GM21786 (cell line): ENCODE measurements around the gene AMER2.

Experiments
- ATAC-seq: cut with Tn5 transposase; IDR thresholded peaks from one replicate; pipeline ENCODE4 v1.9.1; 2021; ENCODE audit not compliant: unreplicated experiment

Gene AMER2

DNA sequence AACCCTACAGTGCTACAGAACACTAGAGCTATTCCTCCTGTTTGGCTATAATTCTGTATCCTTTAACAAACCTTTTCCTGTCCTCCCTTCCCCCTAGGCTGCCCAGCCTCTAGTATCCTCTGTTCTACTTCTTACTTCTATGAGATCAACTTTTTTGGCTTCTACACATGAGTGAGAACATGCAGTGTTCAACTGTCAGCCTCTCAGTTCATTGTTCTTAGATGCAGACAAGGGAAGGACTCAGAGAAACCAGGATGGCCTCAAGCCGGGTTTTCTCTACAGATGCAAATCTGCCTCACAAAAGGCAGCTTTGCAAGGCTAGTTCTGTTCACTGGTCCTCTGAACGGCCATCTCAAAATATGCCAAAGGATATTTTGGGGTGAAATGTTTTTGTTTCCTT lies 18.4 kb downstream of the AMER2 start:
- ATAC-seq = no peak

- ATAC-seq = no peak
Measured at GRCh38 chr13:25151626-25152195, 20.4 kb downstream of the AMER2 start.

GRCh38 chr13:25149711-25150110 lies 22.4 kb downstream of the AMER2 start:
- no peak for ATAC-seq

- ATAC-seq = no peak
Measured at GRCh38 chr13:25148402-25148771, 23.7 kb downstream of the AMER2 start.

DNA sequence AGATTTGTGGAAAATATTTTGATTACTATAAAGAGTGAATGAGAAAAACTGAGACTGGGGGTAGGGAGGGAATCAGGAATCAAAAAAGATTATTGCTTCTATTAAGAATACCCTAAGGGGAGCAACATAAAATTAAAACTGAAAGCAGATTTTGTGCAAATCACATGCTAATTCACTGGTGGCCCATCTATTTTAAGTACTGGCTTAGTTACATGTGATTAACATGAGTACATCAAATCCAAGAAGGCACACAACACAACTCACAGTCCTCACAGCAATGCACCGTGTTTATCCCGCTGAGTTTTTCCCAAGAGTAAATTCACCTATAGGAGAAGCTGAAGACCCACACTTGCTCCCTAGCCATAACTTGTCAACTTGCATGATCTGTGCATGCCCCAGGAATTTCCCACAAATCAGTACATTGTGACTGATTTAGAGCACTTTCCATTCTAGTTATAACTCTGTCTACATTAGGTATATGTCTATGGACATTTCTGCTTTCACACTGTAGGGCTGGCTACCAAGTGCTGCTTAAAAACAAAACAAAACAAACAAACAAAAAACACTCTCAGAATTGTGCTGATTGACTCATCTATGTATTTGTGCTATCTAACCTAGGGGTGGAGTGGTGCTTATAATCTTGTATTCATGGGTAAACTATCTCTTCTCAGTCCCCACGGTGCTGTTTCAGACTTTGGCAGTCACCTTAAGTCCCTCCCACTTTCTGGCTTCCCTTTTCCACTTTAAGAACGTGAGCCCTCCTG lies 24.3 kb downstream of the AMER2 start:
- ATAC-seq = no peak

DNA sequence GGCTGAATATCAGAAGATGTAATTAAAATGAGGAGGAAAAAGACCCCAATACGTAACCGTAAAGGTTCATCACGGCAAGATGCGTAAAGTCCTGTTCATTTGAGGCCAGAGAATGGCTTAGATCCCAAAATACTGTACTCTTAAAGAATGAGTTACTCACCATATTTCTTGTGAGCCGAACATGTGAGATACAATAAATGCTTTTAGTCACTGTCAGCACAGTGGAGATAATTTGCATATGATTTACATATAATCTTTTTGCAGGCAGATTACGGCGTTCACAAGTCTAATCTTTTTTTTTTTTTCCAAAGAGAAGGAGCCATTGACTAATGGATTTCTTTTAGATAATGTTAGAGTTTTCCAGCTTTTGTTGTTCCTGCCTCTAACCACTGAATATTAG lies 28.4 kb downstream of the AMER2 start:
- no peak for ATAC-seq

DNA sequence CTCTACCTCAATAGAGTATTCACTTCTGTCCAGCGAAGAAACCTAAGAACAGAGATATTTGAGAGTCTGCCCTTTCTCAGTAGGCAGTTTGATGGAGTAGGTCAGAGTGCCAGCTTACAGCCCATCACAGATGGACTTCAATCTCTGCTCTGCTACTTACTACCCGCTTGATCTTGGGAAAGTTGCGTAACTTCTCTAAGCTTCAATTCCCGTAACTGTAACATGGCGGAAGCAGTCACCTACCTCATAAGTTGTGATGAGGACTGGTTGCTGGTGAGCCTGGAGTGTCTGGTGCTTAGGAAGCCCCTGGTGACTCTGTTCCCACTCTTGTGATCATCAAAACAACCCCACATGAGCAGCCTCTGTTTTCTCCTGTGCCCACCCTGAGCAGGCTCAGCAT lies 31.0 kb downstream of the AMER2 start:
- ATAC-seq = no peak

GRCh38 chr13:25137788-25138115 lies 34.3 kb downstream of the AMER2 start:
- ATAC-seq = no peak

DNA sequence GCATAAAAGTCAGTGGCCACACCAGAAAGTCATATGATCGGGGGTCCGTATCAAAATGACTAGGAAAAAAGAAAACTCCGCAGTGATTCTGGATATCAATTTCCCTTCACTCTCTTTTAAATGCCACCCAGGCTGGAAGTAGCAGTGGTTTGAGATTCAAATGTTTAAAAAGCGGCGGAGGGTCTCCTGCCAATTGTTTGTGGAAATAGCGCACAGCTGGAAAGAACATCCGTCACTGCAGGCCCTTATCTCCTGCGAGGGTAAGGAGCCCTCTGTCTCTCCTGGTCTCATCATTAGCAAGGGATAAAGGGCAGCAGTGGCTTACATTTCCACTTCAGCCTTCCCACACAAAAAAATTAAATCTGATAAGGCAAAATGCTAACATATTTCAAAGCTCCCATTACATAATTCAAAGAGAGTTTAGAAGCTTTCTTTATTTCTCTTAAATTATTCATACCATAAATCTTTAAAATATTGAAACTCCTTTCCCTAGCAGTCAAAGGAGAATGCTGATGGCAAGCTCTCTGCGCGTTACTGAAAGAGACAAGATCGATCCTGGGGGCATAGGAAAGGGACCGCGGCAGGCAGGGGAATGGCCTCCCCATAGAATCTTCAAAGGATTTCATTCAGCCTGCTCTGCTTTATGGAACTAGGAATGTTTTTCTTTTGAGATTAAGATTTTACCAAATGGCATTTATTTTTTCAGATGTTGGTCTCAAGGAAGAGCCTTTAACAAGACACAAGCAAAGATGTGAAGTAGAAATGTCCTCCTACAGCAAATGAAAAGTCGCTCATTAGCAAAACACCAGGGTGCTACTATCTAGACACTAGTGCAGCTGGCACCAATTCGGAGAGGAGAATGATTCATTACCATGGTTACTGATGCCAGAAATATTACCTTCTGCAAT lies 35.0 kb downstream of the AMER2 start:
- no peak for ATAC-seq

- ATAC-seq = no peak
Measured at GRCh38 chr13:25135896-25136295, 36.2 kb downstream of the AMER2 start.

DNA sequence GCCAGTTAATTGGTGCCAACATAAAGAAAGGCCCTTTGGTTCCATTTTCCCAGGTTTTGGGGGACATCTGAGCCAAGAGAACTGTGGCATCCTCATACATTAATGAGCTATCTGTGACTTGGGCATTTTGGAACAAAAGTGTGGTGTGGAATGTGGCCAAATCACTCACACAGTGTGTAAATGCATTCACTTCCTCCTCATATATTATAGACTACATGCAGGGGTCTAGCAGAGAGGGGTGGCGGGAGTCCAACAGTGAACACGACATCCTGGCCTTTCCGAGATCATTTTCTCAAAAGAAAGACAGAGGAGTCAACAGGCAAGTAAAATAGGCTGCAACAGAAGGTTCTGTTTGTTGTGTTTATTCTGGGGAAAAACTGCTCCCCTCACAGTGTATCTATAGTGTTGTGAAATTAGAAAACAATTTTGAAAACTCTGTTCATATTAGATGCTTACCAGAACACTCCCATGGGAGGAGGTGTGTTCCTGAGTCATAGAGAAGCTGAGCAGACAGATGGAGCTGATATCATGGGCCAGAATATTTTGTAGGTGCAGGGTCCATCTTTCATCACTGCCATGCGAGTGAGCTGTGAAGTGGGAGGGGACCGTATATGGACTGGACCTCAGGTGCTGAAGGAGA lies 39.2 kb downstream of the AMER2 start:
- ATAC-seq = no peak

DNA sequence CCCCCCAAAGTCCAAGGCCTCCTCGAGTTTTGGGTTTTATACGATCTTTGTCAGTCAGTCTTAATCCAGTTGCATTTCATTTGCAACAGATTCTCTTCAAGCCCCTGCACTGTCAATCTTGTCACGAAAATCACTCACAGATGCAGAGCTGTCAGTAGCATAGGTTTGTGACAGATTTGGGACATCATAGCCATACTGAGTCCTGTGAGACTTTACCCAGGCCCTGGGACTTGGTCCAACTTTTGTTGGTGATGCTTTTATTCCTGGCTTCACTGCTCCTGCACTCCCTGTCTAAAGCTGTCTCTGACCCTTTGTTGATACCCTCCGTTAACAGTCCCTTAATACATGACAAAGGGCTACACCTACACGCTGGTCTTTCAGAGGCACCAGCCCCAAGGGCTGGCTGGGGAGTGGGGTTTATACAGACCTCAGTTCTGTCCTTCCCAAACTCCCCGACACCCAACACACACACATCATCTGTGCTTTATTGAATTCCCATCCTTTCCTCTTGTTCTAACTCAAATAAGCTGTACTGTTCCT lies 40.1 kb downstream of the AMER2 start:
- no peak for ATAC-seq

- ATAC-seq = no peak
Measured at GRCh38 chr13:25130944-25131343, 41.1 kb downstream of the AMER2 start.

DNA sequence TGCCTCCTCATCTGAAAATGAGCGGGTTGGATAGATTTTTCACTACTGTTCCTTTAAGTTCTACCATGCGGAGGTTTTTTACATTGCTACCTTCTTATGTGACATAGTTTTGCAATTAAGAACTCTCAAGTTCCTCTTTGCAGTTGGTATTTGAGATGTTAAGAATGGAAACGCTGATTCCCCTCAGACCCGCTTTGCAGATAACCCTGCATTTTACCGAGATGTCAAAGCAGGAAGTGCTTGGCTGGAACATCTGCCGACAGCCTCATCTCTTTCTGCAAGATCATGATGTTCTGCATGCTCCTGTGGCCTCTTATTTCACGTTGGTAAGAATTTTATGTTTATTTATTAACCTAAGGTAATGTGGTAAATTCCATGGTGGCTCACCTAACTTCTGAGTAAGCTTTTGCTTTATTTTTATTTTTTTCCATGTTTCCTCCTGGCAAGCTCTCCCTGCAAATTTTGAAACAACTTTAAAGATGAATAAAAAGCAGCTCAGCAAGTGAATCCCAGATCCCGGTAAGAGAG lies 53.6 kb downstream of the AMER2 start:
- ATAC-seq = no peak

DNA sequence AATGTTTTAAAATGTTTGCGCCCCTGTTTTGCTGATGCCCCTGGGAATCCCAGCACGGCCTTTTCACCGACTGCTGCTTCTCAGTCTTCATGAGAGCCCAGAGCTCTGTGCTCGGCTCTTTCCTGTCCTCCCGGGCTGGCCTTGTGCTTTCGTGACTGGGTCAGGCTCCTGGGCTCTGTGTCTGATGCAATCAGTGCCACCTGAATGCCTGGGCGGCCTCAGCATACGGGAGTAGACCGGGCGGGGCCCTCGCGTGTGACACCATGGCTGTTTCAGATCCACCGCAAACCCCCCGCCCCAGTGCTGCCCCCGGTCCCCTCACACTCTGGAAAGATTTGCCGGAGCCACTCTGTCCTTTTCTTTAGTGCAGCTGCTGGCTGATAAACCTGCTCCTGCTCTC lies 54.8 kb downstream of the AMER2 start:
- ATAC-seq = no peak

DNA sequence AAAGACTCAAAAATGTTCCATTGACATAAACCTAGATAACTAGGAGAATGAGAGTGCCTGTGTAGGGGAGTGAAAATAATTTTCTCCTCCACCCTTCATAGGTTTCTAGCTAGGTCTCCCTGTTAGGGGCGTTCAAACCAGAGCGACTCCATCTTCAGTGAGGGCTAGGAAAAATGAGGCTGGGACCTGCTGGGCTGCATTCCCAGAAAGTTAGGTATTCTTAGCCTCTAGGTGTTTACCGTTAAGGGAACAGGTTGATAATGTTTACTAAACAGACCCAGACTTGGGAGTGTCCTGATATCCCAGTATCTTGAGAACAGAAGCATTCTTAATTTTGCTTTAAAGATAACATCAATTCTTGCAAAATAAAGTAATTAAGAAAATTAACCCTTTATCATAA lies 56.0 kb downstream of the AMER2 start:
- ATAC-seq = no peak

DNA sequence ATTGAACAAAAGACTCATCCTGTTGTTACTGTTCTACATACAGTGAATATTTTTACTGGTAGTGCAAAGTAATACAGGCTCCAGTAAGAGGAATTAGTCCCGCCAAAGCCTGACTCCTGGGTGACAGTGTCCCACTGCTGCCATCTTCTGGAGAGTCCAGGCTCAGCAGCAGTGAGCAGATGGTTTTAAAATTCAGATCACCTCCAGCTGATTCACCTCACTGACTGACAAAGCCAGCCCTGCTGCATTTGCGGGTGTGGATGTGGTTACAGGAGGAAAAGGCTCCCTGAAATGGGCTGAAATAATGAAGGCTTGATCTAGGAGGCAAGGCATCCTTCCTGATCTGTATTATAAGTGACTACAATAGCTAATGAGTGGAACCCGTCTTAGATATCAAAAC lies 57.9 kb downstream of the AMER2 start:
- ATAC-seq = peak; percentile 91

- no peak for ATAC-seq
Measured at GRCh38 chr13:25112695-25113255, 59.3 kb downstream of the AMER2 start.
